SKM-1 (cell line): ENCODE data around the gene NUP62.

Source experiments
- DNase-seq: peaks from one replicate; lab custom pipeline; 2025; ENCODE audit not compliant: unreplicated experiment; lab: John Stamatoyannopoulos, UW

NUP62 gene

GRCh38 chr19:49881672-49882394 is 47.5 kb downstream of the NUP62 start:
- DNase-seq = no peak

GRCh38 chr19:49881186-49881585 is 48.1 kb downstream of the NUP62 start:
- no peak for DNase-seq

GRCh38 chr19:49880162-49880869 is 49.0 kb downstream of the NUP62 start:
- DNase-seq = no peak

- no peak for DNase-seq
These were observed 49.9 kb downstream of the NUP62 start for GRCh38 chr19:49879243-49879963.

- DNase-seq = no peak
These were observed 50.6 kb downstream of the NUP62 start for GRCh38 chr19:49878744-49879070.

- DNase-seq = peak; percentile 38
These were observed 51.2 kb downstream of the NUP62 start for GRCh38 chr19:49877879-49878743.

- DNase-seq = peak; percentile 87
These were observed 52.1 kb downstream of the NUP62 start, which contains the start of the genes AKT1S1 and TBC1D17 for GRCh38 chr19:49877020-49877878. TSS of gene AKT1S1 (minus strand) at chr19:49877355. CDS start at chr19:49873295, 4,060 bp downstream. TSS of gene TBC1D17 (plus strand) at chr19:49877702. CDS start at chr19:49877724, 22 bp downstream.

GRCh38 chr19:49876422-49877019 is 52.8 kb downstream of the NUP62 start:
- peak; percentile 66 for DNase-seq

- no peak for DNase-seq
These were observed 53.4 kb downstream of the NUP62 start for GRCh38 chr19:49875857-49876421.

GRCh38 chr19:49875177-49875576 is 54.1 kb downstream of the NUP62 start:
- no peak for DNase-seq

- no peak for DNase-seq
These were observed 54.7 kb downstream of the NUP62 start for GRCh38 chr19:49874503-49875157.

- DNase-seq = no peak
These were observed 55.5 kb downstream of the NUP62 start for GRCh38 chr19:49873834-49874233.

GRCh38 chr19:49873129-49873521 is 56.2 kb downstream of the NUP62 start:
- DNase-seq = no peak

- DNase-seq = no peak
These were observed 56.8 kb downstream of the NUP62 start for GRCh38 chr19:49872245-49873128.

- no peak for DNase-seq
These were observed 57.8 kb downstream of the NUP62 start for GRCh38 chr19:49871349-49871985.

- no peak for DNase-seq
These were observed 58.9 kb downstream of the NUP62 start for GRCh38 chr19:49870309-49870901.
